H1 (cell line): ENCODE data around the gene RIPOR1. TPM values are rescaled to one million over a fixed set of nuclear protein-coding genes. Genes with fewer than 3 reads are reported as not detected.

Source experiments
- CTCF ChIA-PET: fragments of 300-600 bp; sonication (Branson Sonifier 250); formaldehyde crosslinking; loops from one replicate; lab custom pipeline; 2021; ENCODE audit not compliant: partially characterized antibody; lab: Charles Lee
- POLR2A ChIA-PET: fragments of 300-600 bp; sonication (Branson Sonifier 250); formaldehyde crosslinking; loops from one replicate; lab custom pipeline; 2021; ENCODE audit warnings: inconsistent platforms; ENCODE audit not compliant: partially characterized antibody; lab: Charles Lee
- DNase-seq, 2 experiments: peaks; one replicate each; pipeline versions ENCODE4 v3.0.0 to v3.0.0-alpha.2; 2010 to 2022; ENCODE audit warnings: low spot score in 2 of 2, low read depth in 1 of 2, mixed read lengths in 1 of 2
- FAIRE-seq: peaks from 2 replicates; lab custom pipeline; 2011; peaks lifted over from hg19 to GRCh38; lab: Jason Lieb, UNC
- H2AFZ ChIP-seq: 2 replicates; pipeline ENCODE4 v1.8.1; 2012; ENCODE audit warnings: low read length, inconsistent platforms
- H2AK5ac ChIP-seq: 2 replicates; pipeline ENCODE4 v1.6.1; 2013; ENCODE audit warnings: low read depth, low read length
- H2BK120ac ChIP-seq: replicated peaks from 2 replicates; pipeline ENCODE3; 2013; ENCODE audit warnings: low read depth, low read length, inconsistent platforms
- H2BK12ac ChIP-seq: 2 replicates; pipeline ENCODE4 v1.6.1; 2013; ENCODE audit warnings: low read depth, low read length
- H2BK15ac ChIP-seq: 2 replicates; pipeline ENCODE4 v1.6.1; 2013; ENCODE audit warnings: low read length
- H2BK20ac ChIP-seq: 2 replicates; pipeline ENCODE4 v1.6.1; 2013; ENCODE audit warnings: low read length
- H2BK5ac ChIP-seq: 2 replicates; pipeline ENCODE4 v1.6.1; 2013; ENCODE audit warnings: low read depth, low read length
- H3K14ac ChIP-seq: 2 replicates; pipeline ENCODE4 v1.6.1; 2013; ENCODE audit warnings: inconsistent platforms; ENCODE audit not compliant: insufficient read length
- H3K18ac ChIP-seq: 2 replicates; pipeline ENCODE4 v1.6.1; 2013; ENCODE audit warnings: low read length; ENCODE audit errors: extremely low read depth
- H3K23ac ChIP-seq: 2 replicates; pipeline ENCODE4 v1.6.1; 2013; ENCODE audit warnings: inconsistent platforms; ENCODE audit not compliant: insufficient read length
- H3K23me2 ChIP-seq: 2 replicates; pipeline ENCODE4 v1.6.1; 2013; ENCODE audit warnings: low read depth, low read length
- H3K27ac ChIP-seq: 2 replicates; pipeline ENCODE4 v1.6.1; 2011; ENCODE audit warnings: low read depth, low read length, inconsistent platforms
- H3K27me3 ChIP-seq, 4 experiments: replicated peaks in 1 of 4; 1 replicate in 1 of 4; 2 replicates in 3 of 4; pipeline versions ENCODE4 v1.6.1 to v1.8.1; 2011 to 2013; ENCODE audit warnings: low read length in 3 of 4, mild to moderate bottlenecking in 3 of 4, inconsistent platforms in 2 of 4, mixed read lengths in 2 of 4, moderate library complexity in 1 of 4; ENCODE audit not compliant: control insufficient read depth in 3 of 4, insufficient read depth in 3 of 4; ENCODE audit errors: extremely low read depth in 1 of 4
- H3K36me3 ChIP-seq, 4 experiments: 2 replicates each; pipeline versions ENCODE4 v1.6.1 to v1.8.1; 2011 to 2013; ENCODE audit warnings: mild to moderate bottlenecking in 4 of 4, low read length in 3 of 4, moderate library complexity in 2 of 4, control low read depth in 1 of 4, inconsistent platforms in 1 of 4; ENCODE audit not compliant: insufficient read depth in 4 of 4, control insufficient read depth in 2 of 4
- H3K4ac ChIP-seq: replicated peaks from 2 replicates; pipeline ENCODE3; 2013; ENCODE audit warnings: low read length, low read depth, mixed read lengths, inconsistent platforms; ENCODE audit not compliant: insufficient read length
- H3K4me1 ChIP-seq, 4 experiments: replicated peaks in 1 of 4; 1 replicate in 1 of 4; 2 replicates in 3 of 4; pipeline versions ENCODE4 v1.6.1 to v1.8.1; 2011 to 2013; ENCODE audit warnings: low read length in 3 of 4, inconsistent platforms in 2 of 4, mixed read lengths in 1 of 4; ENCODE audit not compliant: insufficient read depth in 4 of 4, control insufficient read depth in 3 of 4
- H3K4me2 ChIP-seq, 2 experiments: 2 replicates each; pipeline versions ENCODE4 v1.6.1 to v1.8.1; 2011 to 2013; ENCODE audit warnings: low read depth in 2 of 2, low read length in 2 of 2, control low read depth in 1 of 2, inconsistent platforms in 1 of 2, mild to moderate bottlenecking in 1 of 2; ENCODE audit not compliant: insufficient read depth in 1 of 2
- H3K4me3 ChIP-seq, 4 experiments: fragments of 200-600, 300-600 bp in 1 of 4; sonication (generic), shearing (Covaris generic), sonication (Bioruptor Twin) in 1 of 4; 2 replicates each; pipeline versions ENCODE4 v1.5.1 to v1.8.1; 2011 to 2016; ENCODE audit warnings: low read length in 4 of 4, low read depth in 3 of 4, control low read depth in 2 of 4, inconsistent platforms in 2 of 4, mild to moderate bottlenecking in 2 of 4, mixed read lengths in 1 of 4, moderate library complexity in 1 of 4; ENCODE audit not compliant: insufficient read depth in 2 of 4; ENCODE audit errors: extremely low read depth in 1 of 4
- H3K56ac ChIP-seq: replicated peaks from 2 replicates; pipeline ENCODE3; 2013; ENCODE audit warnings: low read depth, mild to moderate bottlenecking, mixed read lengths, low read length, inconsistent platforms; ENCODE audit not compliant: insufficient read length
- H3K79me1 ChIP-seq: 2 replicates; pipeline ENCODE4 v1.6.1; 2013; ENCODE audit warnings: low read depth, low read length, control low read depth
- H3K79me2 ChIP-seq, 2 experiments: 2 replicates each; pipeline versions ENCODE4 v1.6.1 to v1.8.1; 2012 to 2013; ENCODE audit warnings: low read length in 2 of 2, mild to moderate bottlenecking in 2 of 2, inconsistent platforms in 1 of 2; ENCODE audit not compliant: insufficient read depth in 2 of 2, control insufficient read depth in 1 of 2
- H3K9ac ChIP-seq, 4 experiments: replicated peaks in 1 of 4; 1 replicate in 1 of 4; 2 replicates in 3 of 4; pipeline versions ENCODE4 v1.6.1 to v1.8.1; 2011 to 2013; ENCODE audit warnings: low read depth in 3 of 4, low read length in 3 of 4, control low read depth in 2 of 4, mild to moderate bottlenecking in 2 of 4, moderate library complexity in 2 of 4, inconsistent platforms in 1 of 4; ENCODE audit errors: extremely low read depth in 1 of 4
- H3K9me3 ChIP-seq, 2 experiments: 2 replicates each; pipeline versions ENCODE4 v1.6.1 to v1.8.1; 2012 to 2013; ENCODE audit warnings: mild to moderate bottlenecking in 2 of 2, moderate library complexity in 2 of 2, control low read depth in 1 of 2, inconsistent platforms in 1 of 2, low read depth in 1 of 2, low read length in 1 of 2, mixed read lengths in 1 of 2; ENCODE audit not compliant: insufficient read depth in 2 of 2
- H4K20me1 ChIP-seq, 2 experiments: replicated peaks in 1 of 2; 2 replicates each; pipeline versions ENCODE3 to v1.8.1; 2011 to 2013; ENCODE audit warnings: inconsistent platforms in 2 of 2, low read length in 2 of 2, mild to moderate bottlenecking in 1 of 2; ENCODE audit not compliant: insufficient read depth in 2 of 2, control insufficient read depth in 1 of 2
- H4K5ac ChIP-seq: 2 replicates; pipeline ENCODE4 v1.6.1; 2013; ENCODE audit warnings: low read length, low read depth, mixed read lengths, inconsistent platforms; ENCODE audit not compliant: insufficient read length
- H4K8ac ChIP-seq: 2 replicates; pipeline ENCODE4 v1.8.0; 2013; ENCODE audit warnings: mild to moderate bottlenecking, moderate library complexity, low read length, inconsistent platforms; ENCODE audit not compliant: insufficient read depth; ENCODE audit errors: extremely low read depth
- H4K91ac ChIP-seq: replicated peaks from 2 replicates; pipeline ENCODE3; 2013; ENCODE audit warnings: low read length, mixed read lengths, inconsistent platforms; ENCODE audit not compliant: insufficient read length
- BCL11A ChIP-seq, 2 experiments: IDR thresholded peaks; one replicate each; pipeline ENCODE4 v1.6.1; 2011; ENCODE audit warnings: low read depth in 2 of 2, low read length in 2 of 2, mild to moderate bottlenecking in 2 of 2
- CBX5 ChIP-seq: fragments of 300-800, 300-1000 bp; sonication (generic); IDR thresholded peaks from 2 replicates; pipeline ENCODE4 v1.7.1; 2016; ENCODE audit warnings: antibody characterized with exemption, low read length, low read depth
- GTF2F1 ChIP-seq: IDR thresholded peaks from 2 replicates; pipeline ENCODE4 v1.6.1; 2012; ENCODE audit warnings: low read depth, low read length, improper control_type of control experiment, borderline replicate concordance
- HDAC6 ChIP-seq: IDR thresholded peaks from one replicate; pipeline ENCODE4 v1.7.1; 2012; ENCODE audit warnings: low read depth, mild to moderate bottlenecking, inconsistent platforms, low read length, moderate library complexity
- KDM1A ChIP-seq: fragments of 200-600, 300-600 bp; sonication (generic); IDR thresholded peaks from 2 replicates; pipeline ENCODE4 v1.7.1; 2016; ENCODE audit warnings: mild to moderate bottlenecking, low read length, borderline replicate concordance
- POLR2AphosphoS5 ChIP-seq: IDR thresholded peaks from 2 replicates; pipeline ENCODE4 v1.6.1; 2011; ENCODE audit warnings: low read depth, low read length
- RAD21 ChIP-seq, 2 experiments: IDR thresholded peaks in 1 of 2; conservative IDR thresholded peaks in 1 of 2; 2 replicates each; pipeline ENCODE4 v1.6.1; 2011; ENCODE audit warnings: low read depth in 2 of 2, low read length in 2 of 2, improper control_type of control experiment in 1 of 2, inconsistent platforms in 1 of 2, mild to moderate bottlenecking in 1 of 2, moderate library complexity in 1 of 2
- RFX5 ChIP-seq: IDR thresholded peaks from 2 replicates; pipeline ENCODE4 v1.6.1; 2011; ENCODE audit warnings: low read depth, low read length, improper control_type of control experiment, borderline replicate concordance
- RXRA ChIP-seq: IDR thresholded peaks from 2 replicates; pipeline ENCODE4 v1.6.1; 2011; ENCODE audit warnings: low read depth, mild to moderate bottlenecking, low read length, moderate library complexity; ENCODE audit not compliant: insufficient read depth
- SP2 ChIP-seq: IDR thresholded peaks from 2 replicates; pipeline ENCODE4 v1.6.1; 2012; ENCODE audit warnings: mild to moderate bottlenecking, low read length, inconsistent platforms
- TEAD4 ChIP-seq: IDR thresholded peaks from 2 replicates; pipeline ENCODE4 v1.6.1; 2012; ENCODE audit warnings: low read depth, low read length, inconsistent platforms, mixed read lengths
- polyA plus RNA-seq, 7 experiments: library from polyadenylated mRNA; depleted of rRNA in 3 of 7; stranded (reverse) in 5 of 7; unstranded in 2 of 7; fragments of >200 nt in 5 of 7; fragments of 200-250 nt in 2 of 7; gene quantifications; 1 replicate in 5 of 7; 2 replicates in 1 of 7; 4 replicates in 1 of 7; pipeline versions ENCODE4 v1.2.1 to v1.2.3, GENCODE V29; 2011 to 2013; ENCODE audit warnings: missing spikeins in 2 of 7, mixed read lengths in 2 of 7
- total RNA-seq: library from RNA; stranded (reverse); fragmentation: NEBNext Ultra II Directional; extraction: Animal tissue kit (Norgen Biotek cat#: 25700); gene quantifications from 2 replicates; pipeline ENCODE4 v1.2.1, GENCODE V29; 2021
- TF ChIP-seq, protein P1 (sequence below): IDR thresholded peaks from 2 replicates; pipeline ENCODE4 v1.6.1; 2011; ENCODE audit warnings: low read length, improper control_type of control experiment

RIPOR1 gene
- total and polyA plus RNA-seq, 2 of the 8 experiments (the other 6 are each of a cell fraction or from before 2014, with no cell fraction given): 2.7 to 10.1 TPM

GRCh38 chr16:67593701-67594100 lies 65.1 kb downstream of the RIPOR1 start:
- H3K23ac ChIP-seq: no peak overlapping the region
- no peak overlapping the region; the same call in 1 of the 2 replicates for H2AK5ac ChIP-seq
- peaks cover 3 to 59% of the 10 kb centered on the region in 2 experiments; a peak in 3 of 4 replicates for H3K79me2 ChIP-seq
- H2BK15ac ChIP-seq: no peak overlapping the region
- no peaks in the 10 kb centered on the region for H3K9me3 ChIP-seq
- no peaks in the 10 kb centered on the region for H3K27me3 ChIP-seq
- no peak overlapping the region for H4K8ac ChIP-seq
- H2BK20ac ChIP-seq: no peak overlapping the region
- 0 out of 2 replicates have a peak overlapping the region, but pooled peaks have one; percentile 67 for H2BK5ac ChIP-seq
- H4K5ac ChIP-seq: peak overlapping the region; percentile 61
- DNase-seq (no peak), FAIRE-seq (no peak)
- H3K14ac ChIP-seq: no peak overlapping the region
- peak overlapping the region; percentile 63 to 65; a peak in 3 of 4 replicates for H3K4me2 ChIP-seq
- H3K18ac ChIP-seq: peak overlapping the region; percentile 65; the same call in 1 of the 2 replicates
- ChIA-PET POLR2A (interaction anchor here (0.6 to 8.1 kb wide), 4 partner anchors 10 to 39 kb away, joined by 3 to 43 read pairs (median 3); partner anchors contain the start of gene CTCF), CTCF (interaction anchor here (0.8 to 3.5 kb wide), 5 partner anchors 20 to 48 kb away, joined by 3 to 20 read pairs (median 4); no protein-coding TSS in a partner anchor)
- H4K20me1 ChIP-seq: no peaks in the 10 kb centered on the region
- no peak overlapping the region for H3K4ac ChIP-seq
- H3K4me3 ChIP-seq: peak overlapping the region in 2 of 4 experiments; percentile 3 to 48; a peak in 3 of 8 replicates
- no peak overlapping the region for H3K9ac ChIP-seq
- peaks cover 2% of the 10 kb centered on the region; the same call in 1 of the 2 replicates for H3K79me1 ChIP-seq
- no peak overlapping the region; the same call in 1 of the 2 replicates for H2BK12ac ChIP-seq
- no peak overlapping the region for H3K56ac ChIP-seq
- H4K91ac ChIP-seq: no peak overlapping the region
- no peaks in the 10 kb centered on the region for H3K23me2 ChIP-seq
- H2AFZ ChIP-seq: no peak overlapping the region
- no peak overlapping the region; the same call in 1 of the 2 replicates for H3K27ac ChIP-seq
- no peak overlapping the region for H2BK120ac ChIP-seq
- peaks cover 0 to 7% (median 0%) of the 10 kb centered on the region in 4 experiments; a peak in 1 of 8 replicates for H3K36me3 ChIP-seq
- H3K4me1 ChIP-seq: peaks cover 0 to 30% (median 12%) of the 10 kb centered on the region in 4 experiments; a peak in 6 of 7 replicates
- TF ChIP-seq, protein P1, sequence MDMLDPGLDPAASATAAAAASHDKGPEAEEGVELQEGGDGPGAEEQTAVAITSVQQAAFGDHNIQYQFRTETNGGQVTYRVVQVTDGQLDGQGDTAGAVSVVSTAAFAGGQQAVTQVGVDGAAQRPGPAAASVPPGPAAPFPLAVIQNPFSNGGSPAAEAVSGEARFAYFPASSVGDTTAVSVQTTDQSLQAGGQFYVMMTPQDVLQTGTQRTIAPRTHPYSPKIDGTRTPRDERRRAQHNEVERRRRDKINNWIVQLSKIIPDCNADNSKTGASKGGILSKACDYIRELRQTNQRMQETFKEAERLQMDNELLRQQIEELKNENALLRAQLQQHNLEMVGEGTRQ: no peak
- TF ChIP-seq BCL11A (IDR thresholded peaks at IDR 0.05; ENCODE audit: low read depth in 2 of 2, low read length in 2 of 2): no peak
- TF ChIP-seq RAD21 (IDR thresholded peaks at IDR 0.05 in 1 of 2, conservative IDR thresholded peaks at IDR 0.05 in 1 of 2; ENCODE audit: low read depth in 2 of 2, low read length in 2 of 2): no peak
- TF ChIP-seq HDAC6: no peak
- no peak for TF ChIP-seq KDM1A
- no peak for TF ChIP-seq RXRA
- TF ChIP-seq GTF2F1: no peak
- no peak for TF ChIP-seq TEAD4
- no peak for TF ChIP-seq SP2
- no peak for TF ChIP-seq RFX5
- no peak for TF ChIP-seq CBX5
- TF ChIP-seq POLR2AphosphoS5: no peak
